Measurements from ENCODE around the gene NEUROG3. TPM values are rescaled to one million over a fixed set of nuclear protein-coding genes. Genes with fewer than 3 reads are reported as not detected.

The NEUROG3 gene
- total RNA-seq, 1 donor from 2014 or later = not detected

DNA sequence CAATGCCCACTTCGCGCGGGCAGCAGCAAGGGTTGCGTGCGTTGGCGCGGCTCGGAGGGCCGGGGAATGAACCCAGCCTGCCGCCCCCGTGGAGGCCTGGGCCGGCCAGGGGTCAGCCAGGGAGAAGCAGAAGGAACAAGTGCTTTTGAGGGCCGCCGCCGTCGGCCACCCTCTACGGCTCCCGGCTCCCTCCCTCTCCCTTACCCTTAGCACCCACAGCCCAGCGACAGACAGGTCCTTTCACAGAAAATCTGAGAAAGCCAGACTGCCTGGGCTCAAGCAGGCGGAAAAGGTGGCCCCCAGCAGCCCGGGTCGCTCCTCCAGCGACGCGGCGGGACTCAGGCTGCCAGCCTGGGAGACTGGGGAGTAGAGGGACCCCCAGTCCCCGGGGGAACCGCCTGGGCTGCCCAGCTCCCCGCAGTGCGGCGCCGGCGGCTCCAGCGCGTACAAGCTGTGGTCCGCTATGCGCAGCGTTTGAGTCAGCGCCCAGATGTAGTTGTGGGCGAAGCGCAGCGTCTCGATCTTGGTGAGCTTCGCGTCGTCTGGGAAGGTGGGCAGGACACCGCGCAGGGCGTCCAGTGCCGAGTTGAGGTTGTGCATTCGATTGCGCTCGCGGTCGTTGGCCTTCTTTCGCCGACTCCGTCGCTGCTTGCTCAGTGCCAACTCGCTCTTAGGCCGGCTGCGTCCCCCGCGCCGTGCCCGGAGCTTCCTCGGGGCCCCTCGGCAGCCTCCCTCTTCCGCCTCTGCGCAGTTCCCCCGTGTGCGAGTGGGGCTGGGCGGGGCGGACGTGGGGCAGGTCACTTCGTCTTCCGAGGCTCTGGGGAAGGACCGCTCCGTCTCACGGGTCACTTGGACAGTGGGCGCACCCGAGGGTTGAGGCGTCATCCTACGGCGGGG lies 815 bp downstream of the NEUROG3 start:
- no peak overlapping the region for H3K27ac Mint-ChIP-seq (ENCODE audit: unreplicated experiment)
- TF ChIP-seq CTCF (IDR thresholded peaks at IDR 0.05) = no peak
- DNase-seq (ENCODE audit: extremely low spot score, unreplicated experiment) = no peak
- peaks cover 86% of the 10 kb centered on the region for H3K27me3 Mint-ChIP-seq (ENCODE audit: unreplicated experiment)
- H3K4me1 Mint-ChIP-seq (ENCODE audit: unreplicated experiment) = peaks cover 12% of the 10 kb centered on the region
- no peaks in the 10 kb centered on the region for H3K9me3 Mint-ChIP-seq (ENCODE audit: unreplicated experiment)
- no peaks in the 10 kb centered on the region for H3K36me3 Mint-ChIP-seq (ENCODE audit: unreplicated experiment)
- H3K4me3 Mint-ChIP-seq (ENCODE audit: unreplicated experiment) = no peak overlapping the region

GRCh38 chr10:69571618-69572158 lies 1.5 kb downstream of the NEUROG3 start:
- peaks cover 80% of the 10 kb centered on the region for H3K27me3 Mint-ChIP-seq (ENCODE audit: unreplicated experiment)
- H3K4me3 Mint-ChIP-seq (ENCODE audit: unreplicated experiment) = no peak overlapping the region
- no peaks in the 10 kb centered on the region for H3K9me3 Mint-ChIP-seq (ENCODE audit: unreplicated experiment)
- peaks cover 12% of the 10 kb centered on the region for H3K4me1 Mint-ChIP-seq (ENCODE audit: unreplicated experiment)
- TF ChIP-seq CTCF (IDR thresholded peaks at IDR 0.05) = no peak
- H3K36me3 Mint-ChIP-seq (ENCODE audit: unreplicated experiment) = no peaks in the 10 kb centered on the region
- no peak overlapping the region for H3K27ac Mint-ChIP-seq (ENCODE audit: unreplicated experiment)
- no peak for DNase-seq (ENCODE audit: extremely low spot score, unreplicated experiment)

GRCh38 chr10:69570050-69570816 lies 3.0 kb downstream of the NEUROG3 start:
- Mint-ChIP-seq H3K4me1 (ENCODE audit: unreplicated experiment) (peaks cover 12% of the 10 kb centered on the region), H3K4me3 (ENCODE audit: unreplicated experiment) (no peak overlapping the region), H3K36me3 (ENCODE audit: unreplicated experiment) (no peaks in the 10 kb centered on the region), H3K9me3 (ENCODE audit: unreplicated experiment) (no peaks in the 10 kb centered on the region), H3K27me3 (ENCODE audit: unreplicated experiment) (peaks cover 81% of the 10 kb centered on the region), H3K27ac (ENCODE audit: unreplicated experiment) (no peak overlapping the region)
- TF ChIP-seq CTCF (IDR thresholded peaks at IDR 0.05) = no peak
- no peak for DNase-seq (ENCODE audit: extremely low spot score, unreplicated experiment)

DNA sequence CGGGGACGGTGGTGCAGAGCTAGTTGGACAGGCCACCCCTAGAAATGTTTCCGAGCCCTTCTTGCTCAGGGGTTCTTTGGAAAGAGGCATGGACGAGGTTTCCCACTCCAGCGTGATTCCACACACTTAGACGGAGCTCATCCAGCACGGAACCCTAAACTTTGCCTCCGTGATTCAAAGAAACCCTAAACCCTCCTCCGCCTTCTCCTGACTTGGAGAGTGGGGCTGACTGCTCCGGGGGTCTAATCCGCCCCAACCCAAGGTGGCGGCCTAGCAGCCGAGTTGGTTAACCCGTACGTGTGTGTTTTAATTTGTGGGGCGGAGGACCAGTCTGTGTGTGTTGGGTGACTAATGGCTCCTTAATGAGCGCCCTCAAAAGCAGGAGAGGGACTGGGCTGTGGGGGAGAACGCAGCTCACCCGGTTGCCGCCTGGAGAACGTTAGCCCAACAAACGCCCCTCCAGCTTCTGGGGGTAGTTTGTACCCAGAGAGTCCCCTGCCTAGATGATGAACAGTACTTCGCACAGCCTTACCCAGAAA lies 3.8 kb downstream of the NEUROG3 start:
- TF ChIP-seq CTCF (IDR thresholded peaks at IDR 0.05) = no peak
- Mint-ChIP-seq H3K27me3 (ENCODE audit: unreplicated experiment) (peaks cover 78% of the 10 kb centered on the region), H3K27ac (ENCODE audit: unreplicated experiment) (no peak overlapping the region), H3K36me3 (ENCODE audit: unreplicated experiment) (no peaks in the 10 kb centered on the region), H3K4me1 (ENCODE audit: unreplicated experiment) (peaks cover 7% of the 10 kb centered on the region), H3K9me3 (ENCODE audit: unreplicated experiment) (no peaks in the 10 kb centered on the region), H3K4me3 (ENCODE audit: unreplicated experiment) (no peak overlapping the region)
- no peak for DNase-seq (ENCODE audit: extremely low spot score, unreplicated experiment)
